SK-N-SH (cell line): Measurements from ENCODE around the gene SESN2. TPM values are rescaled to one million over a fixed set of nuclear protein-coding genes. Genes with fewer than 3 reads are reported as not detected.

ENCODE experiments used
- CTCF ChIA-PET: fragments of 300-600, 350-600 bp; formaldehyde crosslinking; extraction: SDS; loops from one replicate; lab custom pipeline; 2021; lab: Yijun Ruan, JAX
- POLR2A ChIA-PET: fragments of 350-600 bp; sonication (Branson Sonifier 250); formaldehyde crosslinking; extraction: SDS; loops from one replicate; lab custom pipeline; 2020; ENCODE audit warnings: antibody characterized with exemption, inconsistent platforms; lab: Yijun Ruan, JAX
- DNase-seq: peaks from one replicate; pipeline ENCODE4 v3.0.0; 2012
- H2AFZ ChIP-seq: fragments of 200-600 bp; sonication (generic); 2 replicates; pipeline ENCODE4 v1.8.1; 2016; ENCODE audit warnings: antibody characterized with exemption, mild to moderate bottlenecking, low read depth
- H3F3A ChIP-seq: fragments of 200-600 bp; sonication (generic); replicated peaks from 2 replicates; pipeline ENCODE3; 2016; ENCODE audit warnings: antibody characterized with exemption, mild to moderate bottlenecking; ENCODE audit not compliant: insufficient read depth
- H3K27ac ChIP-seq, 2 experiments: fragments of 200-500 bp in 1 of 2; fragments of 200-600 bp in 1 of 2; sonication (Bioruptor generic) in 1 of 2; sonication (generic), shearing (Covaris generic) in 1 of 2; 2 replicates each; pipeline versions ENCODE4 v1.5.1 to v1.6.1; 2014 to 2016; ENCODE audit warnings: low read depth in 2 of 2, inconsistent platforms in 1 of 2, low read length in 1 of 2, mild to moderate bottlenecking in 1 of 2, mixed read lengths in 1 of 2
- H3K27me3 ChIP-seq: fragments of 200-600 bp; sonication (generic), shearing (Covaris generic); 2 replicates; pipeline ENCODE4 v1.6.1; 2016; ENCODE audit warnings: mixed run types; ENCODE audit not compliant: insufficient read depth
- H3K36me3 ChIP-seq, 2 experiments: fragments of 200-500 bp in 1 of 2; fragments of 200-600 bp in 1 of 2; sonication (Bioruptor generic) in 1 of 2; sonication (generic) in 1 of 2; replicated peaks in 1 of 2; 2 replicates each; pipeline versions ENCODE3 to v1.5.1; 2014 to 2016; ENCODE audit warnings: low read length in 1 of 2, mild to moderate bottlenecking in 1 of 2; ENCODE audit not compliant: insufficient read depth in 2 of 2, control insufficient read depth in 1 of 2
- H3K4me1 ChIP-seq, 2 experiments: fragments of 200-500 bp in 1 of 2; fragments of 200-600 bp in 1 of 2; sonication (Bioruptor generic) in 1 of 2; sonication (generic), shearing (Covaris generic) in 1 of 2; 2 replicates each; pipeline versions ENCODE4 v1.5.1 to v1.6.1; 2014 to 2016; ENCODE audit warnings: low read depth in 1 of 2, low read length in 1 of 2, mixed run types in 1 of 2; ENCODE audit not compliant: insufficient read depth in 2 of 2, control insufficient read depth in 1 of 2
- H3K4me2 ChIP-seq: fragments of 200-600 bp; sonication (generic), shearing (Covaris generic); 2 replicates; pipeline ENCODE4 v1.6.1; 2017; ENCODE audit warnings: mixed run types
- H3K4me3 ChIP-seq, 2 experiments: fragments of 200-500 bp in 1 of 2; fragments of 200-600 bp in 1 of 2; sonication (Bioruptor generic) in 1 of 2; sonication (generic), shearing (Covaris generic) in 1 of 2; 2 replicates each; pipeline versions ENCODE4 v1.5.1 to v1.8.1; 2014 to 2016; ENCODE audit warnings: low read depth in 2 of 2, inconsistent platforms in 1 of 2, low read length in 1 of 2, mild to moderate bottlenecking in 1 of 2, mixed read lengths in 1 of 2, moderate library complexity in 1 of 2
- H3K79me2 ChIP-seq: fragments of 200-600 bp; sonication (generic); 2 replicates; pipeline ENCODE4 v1.8.1; 2017; ENCODE audit warnings: mild to moderate bottlenecking; ENCODE audit not compliant: insufficient read depth
- H3K9ac ChIP-seq: fragments of 200-600 bp; sonication (generic); 2 replicates; pipeline ENCODE4 v1.6.1; 2017; ENCODE audit warnings: mixed run types
- H3K9me2 ChIP-seq: fragments of 200-600 bp; sonication (generic); 2 replicates; pipeline ENCODE4 v1.6.1; 2017; ENCODE audit warnings: mixed run types
- H3K9me3 ChIP-seq: fragments of 200-600 bp; sonication (generic); 2 replicates; pipeline ENCODE4 v1.6.1; 2017; ENCODE audit warnings: mixed run types, mild to moderate bottlenecking, moderate library complexity
- H4K20me1 ChIP-seq: fragments of 200-600 bp; sonication (generic); 2 replicates; pipeline ENCODE4 v1.6.1; 2017; ENCODE audit warnings: mild to moderate bottlenecking, mixed run types; ENCODE audit not compliant: insufficient read depth
- CHD2 ChIP-seq: fragments of 150-350 bp; IDR thresholded peaks from 2 replicates; pipeline ENCODE4 v1.6.1; 2018; ENCODE audit warnings: low read length; ENCODE audit not compliant: partially characterized antibody
- EP300 ChIP-seq, 2 experiments: IDR thresholded peaks; 2 replicates each; pipeline versions ENCODE4 v1.4.0 to v1.6.1; 2012; ENCODE audit warnings: borderline replicate concordance in 1 of 2, low read depth in 1 of 2, low read length in 1 of 2
- FOXJ3 ChIP-seq: sonication (generic); formaldehyde crosslinking; IDR thresholded peaks from 2 replicates; pipeline ENCODE4 v1.5.1; 2020; ENCODE audit warnings: mild to moderate bottlenecking, missing genetic modification reagents
- FOXM1 ChIP-seq: IDR thresholded peaks from 2 replicates; pipeline ENCODE4 v1.4.0; 2012; ENCODE audit warnings: low read depth, mild to moderate bottlenecking
- GABPA ChIP-seq: IDR thresholded peaks from 2 replicates; pipeline ENCODE4 v1.4.0; 2012; ENCODE audit warnings: low read depth, mild to moderate bottlenecking
- GATA2 ChIP-seq: sonication (generic); formaldehyde crosslinking; IDR thresholded peaks from 2 replicates; pipeline ENCODE4 v1.5.0; 2020; ENCODE audit warnings: mild to moderate bottlenecking, missing genetic modification reagents
- JUND ChIP-seq: IDR thresholded peaks from 2 replicates; pipeline ENCODE4 v1.4.0; 2012
- MXI1 ChIP-seq: IDR thresholded peaks from 2 replicates; pipeline ENCODE4 v1.6.1; 2012; ENCODE audit warnings: mild to moderate bottlenecking, low read depth, low read length, improper control_type of control experiment
- NFIC ChIP-seq: IDR thresholded peaks from 2 replicates; pipeline ENCODE4 v1.4.0; 2012; ENCODE audit warnings: borderline replicate concordance
- NRF1 ChIP-seq: IDR thresholded peaks from 2 replicates; pipeline ENCODE4 v1.6.1; 2012; ENCODE audit warnings: low read depth, mild to moderate bottlenecking, low read length
- RCOR1 ChIP-seq: fragments of 150-350 bp; IDR thresholded peaks from 2 replicates; pipeline ENCODE4 v1.6.1; 2017; ENCODE audit warnings: antibody characterized with exemption, low read length
- SIN3A ChIP-seq: IDR thresholded peaks from 2 replicates; pipeline ENCODE4 v1.6.1; 2012; ENCODE audit warnings: low read depth, mild to moderate bottlenecking, low read length, moderate library complexity, borderline replicate concordance
- TAF1 ChIP-seq: IDR thresholded peaks from 2 replicates; pipeline ENCODE4 v1.6.1; 2012; ENCODE audit warnings: low read depth, mild to moderate bottlenecking, low read length, moderate library complexity, borderline replicate concordance
- TCF12 ChIP-seq: IDR thresholded peaks from 2 replicates; pipeline ENCODE4 v1.4.0; 2012
- TEAD4 ChIP-seq: IDR thresholded peaks from 2 replicates; pipeline ENCODE4 v1.4.0; 2012; ENCODE audit warnings: mild to moderate bottlenecking, borderline replicate concordance; ENCODE audit not compliant: insufficient read depth
- YY1 ChIP-seq: IDR thresholded peaks from 2 replicates; pipeline ENCODE4 v1.4.0; 2012; ENCODE audit warnings: low read depth, mild to moderate bottlenecking
- WGBS: methylation state at CpG from one replicate; pipeline ENCODE4 v1.1.6; 2017; ENCODE audit warnings: low lambda C conversion rate; 5-methylcytosine and 5-hydroxymethylcytosine counted together
- polyA plus RNA-seq, 3 experiments: library from polyadenylated mRNA; depleted of rRNA; stranded (reverse); fragments of >200 nt; gene quantifications; 2 replicates each; pipeline ENCODE4 v1.2.3, GENCODE V29; 2012
- TF ChIP-seq, protein P1 (sequence below): fragments of 150-350 bp; IDR thresholded peaks from 2 replicates; pipeline ENCODE4 v1.6.1; 2017; ENCODE audit warnings: antibody characterized with exemption, low read length, low read depth, borderline replicate concordance
- TF ChIP-seq, protein P2 (sequence below): IDR thresholded peaks from 2 replicates; pipeline ENCODE4 v1.4.0; 2012; ENCODE audit warnings: low read depth, borderline replicate concordance
- TF ChIP-seq, protein P3 (sequence below): IDR thresholded peaks from 2 replicates; pipeline ENCODE4 v1.4.0; 2012; ENCODE audit warnings: low read depth, borderline replicate concordance
- TF ChIP-seq, protein P4 (sequence below): fragments of 150-350 bp; IDR thresholded peaks from 2 replicates; pipeline ENCODE4 v1.6.1; 2016; ENCODE audit warnings: mild to moderate bottlenecking, low read depth, low read length

Gene SESN2
- polyA plus RNA-seq, 1 of the 3 experiments (the other 2 are of a cell fraction) = 14.1 TPM

DNA sequence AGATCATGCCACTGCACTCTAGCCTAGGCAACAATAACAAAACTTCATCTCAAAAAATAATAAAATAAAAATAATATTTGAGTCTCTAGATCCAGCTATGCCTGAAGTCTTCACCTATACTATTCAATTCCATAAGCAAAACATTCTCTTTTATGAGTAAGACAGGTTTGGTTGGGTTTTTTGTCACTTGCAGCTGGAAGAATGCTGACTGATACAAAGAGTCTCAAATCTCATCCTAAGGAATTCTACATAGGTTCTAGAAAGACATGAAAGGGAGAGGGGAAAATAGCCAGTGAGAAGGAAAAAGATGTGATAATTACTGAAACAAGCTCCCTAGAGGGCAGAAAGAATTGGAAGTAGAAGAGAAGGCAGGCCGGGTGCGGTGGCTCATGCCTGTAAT lies 39.1 kb downstream of the SESN2 start:
- Histone ChIP-seq H3K9me2 (no peaks in the 10 kb centered on the region), H2AFZ (no peak overlapping the region), H3K27ac (no peak overlapping the region), H3K4me1 (no peaks in the 10 kb centered on the region; a peak in 1 of 4 replicates), H3K79me2 (no peaks in the 10 kb centered on the region), H3K9me3 (no peaks in the 10 kb centered on the region), H3K9ac (no peak overlapping the region), H3F3A (no peaks in the 10 kb centered on the region), H3K27me3 (no peaks in the 10 kb centered on the region), H3K36me3 (no peaks in the 10 kb centered on the region)
- CTCF ChIA-PET = interaction anchor here (1.7 kb wide), 1 partner anchor 50 kb away, joined by 5 read pairs; no protein-coding TSS in a partner anchor
- DNase-seq = no peak
- TF ChIP-seq, protein P1, sequence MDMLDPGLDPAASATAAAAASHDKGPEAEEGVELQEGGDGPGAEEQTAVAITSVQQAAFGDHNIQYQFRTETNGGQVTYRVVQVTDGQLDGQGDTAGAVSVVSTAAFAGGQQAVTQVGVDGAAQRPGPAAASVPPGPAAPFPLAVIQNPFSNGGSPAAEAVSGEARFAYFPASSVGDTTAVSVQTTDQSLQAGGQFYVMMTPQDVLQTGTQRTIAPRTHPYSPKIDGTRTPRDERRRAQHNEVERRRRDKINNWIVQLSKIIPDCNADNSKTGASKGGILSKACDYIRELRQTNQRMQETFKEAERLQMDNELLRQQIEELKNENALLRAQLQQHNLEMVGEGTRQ = no peak
- no peak for TF ChIP-seq MXI1
- TF ChIP-seq RCOR1 = no peak
- TF ChIP-seq JUND = no peak
- no peak for TF ChIP-seq FOXJ3 (CRISPR knock-in tag)
- TF ChIP-seq EP300 (IDR thresholded peaks at IDR 0.05; ENCODE audit: borderline replicate concordance in 1 of 2, low read depth in 1 of 2, low read length in 1 of 2) = no peak
- TF ChIP-seq CHD2 = no peak
- TF ChIP-seq YY1 = no peak
- no peak for TF ChIP-seq TAF1
- no peak for TF ChIP-seq TCF12
- TF ChIP-seq NRF1 = no peak
- no peak for TF ChIP-seq GABPA
- TF ChIP-seq NFIC = no peak
- TF ChIP-seq FOXM1 = no peak
- no peak for TF ChIP-seq TEAD4
- TF ChIP-seq, all 33 proteins: peak for 0
- Histone ChIP-seq H4K20me1 (no peaks in the 10 kb centered on the region), H3K4me3 (no peak overlapping the region), H3K4me2 (no peak overlapping the region)
- POLR2A ChIA-PET = no interaction called here
- WGBS = 100% methylated on average over 2 of the region's 2 CpGs

DNA sequence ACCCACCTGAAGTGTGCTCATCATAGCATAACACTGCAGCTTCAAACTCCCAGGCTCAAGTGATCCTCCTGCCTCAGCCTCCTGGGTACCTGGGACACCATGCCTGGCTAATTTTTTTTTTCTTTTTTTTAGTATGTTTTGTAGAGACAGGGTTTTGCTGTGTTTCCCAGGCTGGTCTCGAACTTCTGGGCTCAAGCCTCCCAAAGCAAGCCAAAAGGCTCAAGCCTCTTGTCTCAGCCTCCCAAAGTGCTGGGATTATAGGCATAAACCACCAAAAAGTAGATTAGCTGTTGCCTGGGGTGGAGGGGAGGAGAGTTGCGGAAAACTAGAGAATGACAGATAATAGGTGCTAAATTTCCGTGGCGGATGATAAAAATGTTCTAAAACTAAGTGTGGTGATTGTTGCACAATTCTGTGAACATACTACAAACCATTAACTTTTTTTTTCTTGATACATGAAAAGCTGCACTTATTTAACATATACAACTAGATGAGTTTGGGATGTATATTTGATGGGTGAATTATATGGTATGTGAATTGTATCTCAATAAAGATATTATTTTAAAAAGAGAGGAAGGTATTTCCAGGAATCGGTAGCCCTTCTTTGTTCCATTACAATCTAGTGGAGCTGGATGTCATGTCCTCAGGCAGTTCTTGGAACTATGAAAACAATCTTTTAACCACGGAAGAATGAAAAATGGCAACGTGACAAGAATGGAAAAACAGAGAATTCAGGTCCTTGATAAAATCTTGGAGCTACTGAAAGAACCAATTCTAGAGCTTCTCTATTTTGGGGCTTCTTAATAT lies 42.3 kb downstream of the SESN2 start:
- TF ChIP-seq, protein P2, sequence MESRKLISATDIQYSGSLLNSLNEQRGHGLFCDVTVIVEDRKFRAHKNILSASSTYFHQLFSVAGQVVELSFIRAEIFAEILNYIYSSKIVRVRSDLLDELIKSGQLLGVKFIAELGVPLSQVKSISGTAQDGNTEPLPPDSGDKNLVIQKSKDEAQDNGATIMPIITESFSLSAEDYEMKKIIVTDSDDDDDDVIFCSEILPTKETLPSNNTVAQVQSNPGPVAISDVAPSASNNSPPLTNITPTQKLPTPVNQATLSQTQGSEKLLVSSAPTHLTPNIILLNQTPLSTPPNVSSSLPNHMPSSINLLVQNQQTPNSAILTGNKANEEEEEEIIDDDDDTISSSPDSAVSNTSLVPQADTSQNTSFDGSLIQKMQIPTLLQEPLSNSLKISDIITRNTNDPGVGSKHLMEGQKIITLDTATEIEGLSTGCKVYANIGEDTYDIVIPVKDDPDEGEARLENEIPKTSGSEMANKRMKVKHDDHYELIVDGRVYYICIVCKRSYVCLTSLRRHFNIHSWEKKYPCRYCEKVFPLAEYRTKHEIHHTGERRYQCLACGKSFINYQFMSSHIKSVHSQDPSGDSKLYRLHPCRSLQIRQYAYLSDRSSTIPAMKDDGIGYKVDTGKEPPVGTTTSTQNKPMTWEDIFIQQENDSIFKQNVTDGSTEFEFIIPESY = no peak
- TF ChIP-seq GATA2 (no peak), SIN3A (no peak)
- TF ChIP-seq, protein P3, sequence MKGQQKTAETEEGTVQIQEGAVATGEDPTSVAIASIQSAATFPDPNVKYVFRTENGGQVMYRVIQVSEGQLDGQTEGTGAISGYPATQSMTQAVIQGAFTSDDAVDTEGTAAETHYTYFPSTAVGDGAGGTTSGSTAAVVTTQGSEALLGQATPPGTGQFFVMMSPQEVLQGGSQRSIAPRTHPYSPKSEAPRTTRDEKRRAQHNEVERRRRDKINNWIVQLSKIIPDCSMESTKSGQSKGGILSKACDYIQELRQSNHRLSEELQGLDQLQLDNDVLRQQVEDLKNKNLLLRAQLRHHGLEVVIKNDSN = no peak
- TF ChIP-seq, protein P4, sequence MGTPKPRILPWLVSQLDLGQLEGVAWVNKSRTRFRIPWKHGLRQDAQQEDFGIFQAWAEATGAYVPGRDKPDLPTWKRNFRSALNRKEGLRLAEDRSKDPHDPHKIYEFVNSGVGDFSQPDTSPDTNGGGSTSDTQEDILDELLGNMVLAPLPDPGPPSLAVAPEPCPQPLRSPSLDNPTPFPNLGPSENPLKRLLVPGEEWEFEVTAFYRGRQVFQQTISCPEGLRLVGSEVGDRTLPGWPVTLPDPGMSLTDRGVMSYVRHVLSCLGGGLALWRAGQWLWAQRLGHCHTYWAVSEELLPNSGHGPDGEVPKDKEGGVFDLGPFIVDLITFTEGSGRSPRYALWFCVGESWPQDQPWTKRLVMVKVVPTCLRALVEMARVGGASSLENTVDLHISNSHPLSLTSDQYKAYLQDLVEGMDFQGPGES = no peak
- TF ChIP-seq, all 33 proteins: peak for 0
- H4K20me1 ChIP-seq = no peaks in the 10 kb centered on the region
- no peaks in the 10 kb centered on the region for H3F3A ChIP-seq
- H3K4me2 ChIP-seq = no peak overlapping the region
- no peak overlapping the region for H3K9ac ChIP-seq
- no peaks in the 10 kb centered on the region; a peak in 1 of 4 replicates for H3K4me1 ChIP-seq
- no peaks in the 10 kb centered on the region for H3K27me3 ChIP-seq
- no peak overlapping the region for H3K4me3 ChIP-seq
- ChIA-PET POLR2A (no interaction called here), CTCF (interaction anchor here (0.7 kb wide), 1 partner anchor 14 kb away, joined by 3 read pairs; no protein-coding TSS in a partner anchor)
- H3K9me2 ChIP-seq = no peaks in the 10 kb centered on the region
- WGBS = 47% methylated on average over 7 of the region's 7 CpGs
- no peak overlapping the region for H3K27ac ChIP-seq
- DNase-seq = no peak
- no peaks in the 10 kb centered on the region for H3K36me3 ChIP-seq
- no peak overlapping the region for H2AFZ ChIP-seq
- H3K79me2 ChIP-seq = no peaks in the 10 kb centered on the region
- H3K9me3 ChIP-seq = no peaks in the 10 kb centered on the region
